Diencephalon (tissue), 1 donor: ENCODE results near the gene CHEK1. TPM values are rescaled to one million over a fixed set of nuclear protein-coding genes. Genes with fewer than 3 reads are reported as not detected.

Experiments used
- small RNA-seq: library from RNA; depleted of rRNA; stranded (forward); fragments of <200 nt; gene quantifications from one replicate; pipeline ENCODE3, GENCODE V24; 2014
- total RNA-seq: library from RNA; depleted of rRNA; stranded (reverse); fragments of >200 nt; gene quantifications from one replicate; pipeline ENCODE4 v1.2.3, GENCODE V29; 2014

CHEK1 gene
- 21.9 TPM for total RNA-seq

DNA sequence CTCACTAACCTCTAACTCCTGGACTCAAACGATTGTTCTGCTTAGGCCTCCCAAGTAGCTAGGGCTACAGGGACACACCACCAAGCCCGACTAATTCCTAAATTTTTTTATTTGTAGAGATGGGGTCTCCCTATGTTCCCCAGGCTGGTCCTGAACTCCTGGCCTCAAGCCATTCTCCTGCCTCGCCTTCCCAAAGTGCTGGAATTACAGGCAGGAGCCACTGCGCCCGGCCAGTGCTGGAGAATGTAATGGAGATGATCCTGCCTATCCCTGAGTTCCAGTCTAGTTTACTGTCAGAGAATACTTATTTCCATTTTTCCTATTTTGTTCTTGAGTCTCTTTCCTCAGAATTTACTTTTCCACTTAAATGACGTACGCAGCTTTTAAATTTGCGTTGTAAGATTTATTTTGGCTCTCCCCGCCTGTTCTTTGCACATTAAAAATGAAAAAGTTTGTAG, at the start of gene CHEK1:
TSS of gene CHEK1 (plus strand) at position 408 of the 458 bp plus-strand sequence. CDS start 1,606 bp downstream, outside the sequence.

DNA sequence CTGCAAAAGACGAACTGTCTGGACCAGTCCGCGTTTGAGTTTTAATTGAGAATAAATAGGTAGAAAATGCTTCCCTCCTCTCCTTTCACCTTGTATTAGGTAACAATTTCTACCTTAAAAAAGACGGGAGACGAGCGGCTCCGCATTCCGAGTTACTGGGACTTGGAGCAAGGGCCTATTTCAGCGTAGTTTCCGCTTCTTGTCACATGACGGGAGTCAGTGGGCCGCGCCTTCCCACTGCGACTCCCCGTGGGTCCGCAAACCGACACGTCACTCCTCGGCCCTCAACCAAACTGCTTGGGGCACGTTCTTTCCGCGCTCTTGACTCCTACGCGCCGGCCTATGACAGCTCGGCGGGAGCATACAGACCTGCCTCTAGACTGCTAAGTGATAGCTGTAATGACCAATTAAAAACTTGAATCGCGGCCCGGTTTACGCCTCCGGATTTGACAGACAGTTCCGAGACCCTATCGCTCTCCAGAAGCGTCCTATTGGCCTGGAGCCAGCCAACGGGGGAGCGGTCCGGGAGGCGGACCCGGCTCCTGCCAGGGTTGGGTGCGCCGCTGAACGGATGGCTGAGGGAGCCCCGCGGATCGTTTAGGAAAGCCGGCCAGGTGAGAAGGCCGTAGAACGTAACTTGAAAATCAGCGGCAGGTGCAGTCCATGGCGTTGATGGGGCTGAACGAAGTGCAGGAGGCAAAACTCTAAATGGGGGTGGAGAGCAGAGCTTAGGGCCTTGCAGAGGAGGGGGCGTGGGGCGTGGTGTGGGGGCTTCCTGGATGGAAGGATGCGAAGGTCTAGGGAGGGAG, 32.5 kb upstream of the CHEK1 start, which contains the start of gene STT3A:
TSS of gene STT3A (plus strand) at position 548 of the 809 bp plus-strand sequence. CDS start 3,064 bp downstream, outside the sequence.

DNA sequence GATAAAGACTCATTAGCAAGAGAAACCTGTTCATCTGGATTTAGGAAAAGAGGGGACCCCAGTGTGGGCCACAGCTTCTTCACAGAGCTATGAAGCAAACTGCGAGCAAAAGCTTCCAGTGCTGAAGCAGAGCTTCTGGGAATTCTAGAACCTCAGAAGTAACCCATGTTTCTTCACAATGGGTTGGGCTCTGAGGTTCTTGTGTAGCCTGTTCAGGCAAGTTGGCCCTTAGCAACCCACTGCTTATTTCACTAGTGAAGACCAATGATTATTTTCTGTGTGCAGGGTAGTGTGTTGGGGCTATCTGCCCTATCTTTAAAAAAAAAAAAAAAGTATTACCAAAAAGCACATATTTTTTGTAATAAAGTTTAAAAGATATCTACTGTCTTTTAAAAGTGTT, 55.8 kb downstream of the CHEK1 start, which contains the start of gene ACRV1:
TSS of gene ACRV1 (minus strand) at position 101 of the 400 bp plus-strand sequence. CDS start at position 34, 67 bp downstream.

Small RNA genes within 50 kb of the gene (small RNA-seq; reads per million reads assigned to genes)
- gene RNU2-35P, result not detected

Other genes starting within 250 kb of the CHEK1 start
- gene FEZ1, start 128.9 kb upstream of the CHEK1 start, total RNA-seq, result 289 TPM
- 90.2 TPM for gene EI24, start 55.7 kb upstream of the CHEK1 start, total RNA-seq
- 104 TPM for gene STT3A, start 32.3 kb upstream of the CHEK1 start, total RNA-seq
- gene ACRV1, start 55.7 kb downstream of the CHEK1 start, total RNA-seq, result 0.92 TPM
- not detected for gene PATE1, start 121.1 kb downstream of the CHEK1 start, total RNA-seq
- 2.1 TPM for gene PATE2, start 153.7 kb downstream of the CHEK1 start, total RNA-seq
- gene PATE3, start 163.0 kb downstream of the CHEK1 start, total RNA-seq, result not detected
- not detected for gene PATE4, start 208.2 kb downstream of the CHEK1 start, total RNA-seq